Mesenchymal stem cell (in vitro differentiated cells and primary cell): ENCODE measurements around the gene MGA.

ENCODE experiments used
- DNase-seq: peaks from one replicate; pipeline ENCODE4 v3.0.0-alpha.2; 2013
- H2AFZ ChIP-seq: one replicate; pipeline ENCODE4 v1.6.1; 2013; ENCODE audit warnings: low read depth, mild to moderate bottlenecking, control low read depth, inconsistent platforms, low read length, moderate library complexity
- H2AK5ac ChIP-seq: 2 replicates; pipeline ENCODE4 v1.6.1; 2013; ENCODE audit warnings: low read length, moderate library complexity, mild to moderate bottlenecking, inconsistent platforms; ENCODE audit not compliant: severe bottlenecking
- H2BK120ac ChIP-seq: one replicate; pipeline ENCODE4 v1.6.1; 2013; ENCODE audit warnings: low read depth, mild to moderate bottlenecking, inconsistent platforms, low read length, moderate library complexity
- H2BK12ac ChIP-seq, 2 experiments: one replicate each; pipeline ENCODE4 v1.6.1; 2013; ENCODE audit warnings: inconsistent platforms in 2 of 2, low read length in 2 of 2, mild to moderate bottlenecking in 2 of 2, moderate library complexity in 2 of 2, control low read depth in 1 of 2
- H2BK15ac ChIP-seq: one replicate; pipeline ENCODE4 v1.6.1; 2013; ENCODE audit warnings: mild to moderate bottlenecking, low read depth, inconsistent platforms; ENCODE audit not compliant: poor library complexity, severe bottlenecking
- H2BK5ac ChIP-seq: 2 replicates; pipeline ENCODE4 v1.6.1; 2013; ENCODE audit warnings: low read depth, mild to moderate bottlenecking, low read length, control low read depth, inconsistent platforms; ENCODE audit not compliant: poor library complexity, severe bottlenecking
- H3K14ac ChIP-seq, 2 experiments: one replicate each; pipeline ENCODE4 v1.6.1; 2013; ENCODE audit warnings: inconsistent platforms in 2 of 2, low read length in 2 of 2, control low read depth in 1 of 2, mild to moderate bottlenecking in 1 of 2, moderate library complexity in 1 of 2
- H3K18ac ChIP-seq, 2 experiments: one replicate each; pipeline ENCODE4 v1.6.1; 2013; ENCODE audit warnings: inconsistent platforms in 2 of 2, low read length in 2 of 2, control low read depth in 1 of 2, low read depth in 1 of 2, mild to moderate bottlenecking in 1 of 2
- H3K23ac ChIP-seq, 2 experiments: one replicate each; pipeline ENCODE4 v1.6.1; 2013; ENCODE audit warnings: inconsistent platforms in 2 of 2, low read length in 2 of 2, mild to moderate bottlenecking in 2 of 2, moderate library complexity in 2 of 2, control low read depth in 1 of 2
- H3K27ac ChIP-seq: 2 replicates; pipeline ENCODE4 v1.5.1; 2013; ENCODE audit warnings: mild to moderate bottlenecking, moderate library complexity, low read length, control low read depth, inconsistent platforms; ENCODE audit not compliant: poor library complexity, severe bottlenecking
- H3K27me3 ChIP-seq, 2 experiments: 2 replicates each; pipeline versions ENCODE4 v1.6.1 to v1.7.0; 2013; ENCODE audit warnings: low read length in 2 of 2, mild to moderate bottlenecking in 2 of 2, moderate library complexity in 2 of 2, control low read depth in 1 of 2, inconsistent platforms in 1 of 2; ENCODE audit not compliant: control insufficient read depth in 1 of 2, insufficient read depth in 1 of 2
- H3K36me3 ChIP-seq, 2 experiments: 2 replicates each; pipeline versions ENCODE4 v1.6.1 to v1.7.0; 2013; ENCODE audit warnings: low read length in 2 of 2, control low read depth in 1 of 2, inconsistent platforms in 1 of 2, low read depth in 1 of 2, mild to moderate bottlenecking in 1 of 2; ENCODE audit not compliant: insufficient read depth in 2 of 2, control insufficient read depth in 1 of 2
- H3K4ac ChIP-seq, 2 experiments: one replicate each; pipeline ENCODE4 v1.6.1; 2013; ENCODE audit warnings: inconsistent platforms in 2 of 2, low read length in 2 of 2, mild to moderate bottlenecking in 2 of 2, moderate library complexity in 2 of 2, control low read depth in 1 of 2, low read depth in 1 of 2
- H3K4me1 ChIP-seq: 2 replicates; pipeline ENCODE4 v1.6.1; 2013; ENCODE audit warnings: low read depth, low read length, control low read depth; ENCODE audit not compliant: control insufficient read depth, insufficient read depth
- H3K4me2 ChIP-seq: 2 replicates; pipeline ENCODE4 v1.6.1; 2013; ENCODE audit warnings: low read length, mild to moderate bottlenecking, inconsistent platforms; ENCODE audit not compliant: poor library complexity, severe bottlenecking
- H3K4me3 ChIP-seq, 2 experiments: 2 replicates each; pipeline versions ENCODE4 v1.5.1 to v1.7.0; 2013; ENCODE audit warnings: low read length in 2 of 2, mild to moderate bottlenecking in 2 of 2, control low read depth in 1 of 2, low read depth in 1 of 2; ENCODE audit not compliant: insufficient read depth in 1 of 2
- H3K79me1 ChIP-seq: replicated peaks from 2 replicates; pipeline ENCODE4 v1.6.1; 2013; ENCODE audit warnings: mild to moderate bottlenecking, control low read depth, low read length, inconsistent platforms; ENCODE audit not compliant: poor library complexity, severe bottlenecking
- H3K9ac ChIP-seq: 2 replicates; pipeline ENCODE4 v1.7.0; 2013; ENCODE audit warnings: mild to moderate bottlenecking, low read length, moderate library complexity
- H3K9me3 ChIP-seq: 2 replicates; pipeline ENCODE4 v1.7.0; 2013; ENCODE audit warnings: mild to moderate bottlenecking, low read length; ENCODE audit not compliant: control insufficient read depth
- H4K8ac ChIP-seq: one replicate; pipeline ENCODE4 v1.6.1; 2013; ENCODE audit warnings: inconsistent platforms, mild to moderate bottlenecking, low read length, moderate library complexity
- H4K91ac ChIP-seq: one replicate; pipeline ENCODE4 v1.6.1; 2013; ENCODE audit warnings: mild to moderate bottlenecking, low read length, inconsistent platforms
- WGBS: methylation state at CpG from one replicate; pipeline ENCODE4 v1.1.7; 2013; ENCODE audit warnings: mixed read lengths; 5-methylcytosine and 5-hydroxymethylcytosine counted together

Gene MGA

GRCh38 chr15:41683955-41684354 lies 23.8 kb downstream of the MGA start:
- no peak overlapping the region for H3K18ac ChIP-seq
- H2BK5ac ChIP-seq, result no peak overlapping the region

GRCh38 chr15:41688671-41689070 lies 28.5 kb downstream of the MGA start:
- Histone ChIP-seq H3K23ac (no peak overlapping the region), H3K4me3 (no peak overlapping the region), H4K91ac (no peak overlapping the region), H3K4me2 (no peak overlapping the region), H3K9ac (no peak overlapping the region), H3K18ac (no peak overlapping the region), H4K8ac (no peak overlapping the region), H3K79me1 (peaks cover 6% of the 10 kb centered on the region), H3K9me3 (no peaks in the 10 kb centered on the region), H2BK12ac (no peak overlapping the region), H2AFZ (no peak overlapping the region), H2BK5ac (no peak overlapping the region), H3K36me3 (no peaks in the 10 kb centered on the region), H3K4me1 (no peaks in the 10 kb centered on the region), H2AK5ac (no peak overlapping the region), H2BK15ac (no peak overlapping the region), H3K14ac (no peak overlapping the region), H3K4ac (no peak overlapping the region), H3K27ac (no peak overlapping the region), H3K27me3 (no peaks in the 10 kb centered on the region), H2BK120ac (no peak overlapping the region)
- WGBS, result 92% methylated on average over 1 of the region's 2 CpGs
- no peak for DNase-seq

More at GRCh38 chr15:41683955-41684354, 23.8 kb downstream of the MGA start:
- Histone ChIP-seq H3K23ac (no peak overlapping the region), H3K27ac (no peak overlapping the region), H3K4me2 (no peak overlapping the region), H2BK120ac (no peak overlapping the region), H3K9ac (no peak overlapping the region), H3K4me3 (no peak overlapping the region), H4K91ac (no peak overlapping the region), H3K14ac (no peak overlapping the region), H2AFZ (no peak overlapping the region), H2BK15ac (no peak overlapping the region), H3K36me3 (peaks cover 0 to 2% of the 10 kb centered on the region in 2 experiments), H3K27me3 (no peaks in the 10 kb centered on the region), H2BK12ac (no peak overlapping the region), H3K9me3 (no peaks in the 10 kb centered on the region), H4K8ac (no peak overlapping the region), H3K4ac (no peak overlapping the region), H3K4me1 (no peaks in the 10 kb centered on the region), H3K79me1 (peaks cover 7% of the 10 kb centered on the region), H2AK5ac (no peak overlapping the region)
- DNase-seq, result peak; percentile 17
- WGBS, result 100% methylated on average over 2 of the region's 4 CpGs

GRCh38 chr15:41689083-41689482 lies 28.9 kb downstream of the MGA start:
- Histone ChIP-seq H3K36me3 (no peaks in the 10 kb centered on the region), H3K4me2 (no peak overlapping the region), H3K14ac (no peak overlapping the region), H2BK12ac (no peak overlapping the region), H2BK5ac (no peak overlapping the region), H3K18ac (no peak overlapping the region), H3K79me1 (peaks cover 6% of the 10 kb centered on the region), H2BK15ac (no peak overlapping the region), H2BK120ac (no peak overlapping the region), H3K4me1 (no peaks in the 10 kb centered on the region), H3K4me3 (no peak overlapping the region), H4K8ac (no peak overlapping the region), H3K27me3 (no peaks in the 10 kb centered on the region), H3K9ac (no peak overlapping the region), H3K9me3 (no peaks in the 10 kb centered on the region), H2AK5ac (no peak overlapping the region), H3K23ac (no peak overlapping the region), H3K27ac (no peak overlapping the region), H4K91ac (no peak overlapping the region), H2AFZ (no peak overlapping the region), H3K4ac (no peak overlapping the region)
- no peak for DNase-seq
- WGBS, result 100% methylated on average over 1 of the region's 1 CpG

- 100% methylated on average over 1 of the region's 1 CpG for WGBS
- Histone ChIP-seq H2AK5ac (no peak overlapping the region), H3K4me3 (no peak overlapping the region), H2AFZ (no peak overlapping the region), H3K4ac (no peak overlapping the region), H3K27me3 (no peaks in the 10 kb centered on the region), H3K36me3 (no peaks in the 10 kb centered on the region), H4K91ac (no peak overlapping the region), H3K18ac (no peak overlapping the region), H3K23ac (no peak overlapping the region), H4K8ac (no peak overlapping the region), H2BK12ac (no peak overlapping the region), H3K14ac (no peak overlapping the region), H2BK15ac (no peak overlapping the region), H2BK120ac (no peak overlapping the region), H3K4me2 (no peak overlapping the region), H3K79me1 (peaks cover 6% of the 10 kb centered on the region), H3K9me3 (no peaks in the 10 kb centered on the region), H3K27ac (no peak overlapping the region), H2BK5ac (no peak overlapping the region), H3K4me1 (no peaks in the 10 kb centered on the region), H3K9ac (no peak overlapping the region)
- DNase-seq, result no peak
Observed at GRCh38 chr15:41689834-41690233, 29.6 kb downstream of the MGA start.
